KG1 (cell line): Measurements from ENCODE around the gene CDH23.
A peak's percentile ranks its signal among the peaks of the same experiment; 100 is the strongest.

ENCODE experiments used
- DNase-seq: peaks from one replicate; lab custom pipeline; 2025; lab: John Stamatoyannopoulos, UW

Gene CDH23

GRCh38 chr10:71623098-71623985 is 226.6 kb downstream of the CDH23 start:
- DNase-seq: peak; percentile 39

GRCh38 chr10:71623986-71624291 is 227.2 kb downstream of the CDH23 start:
- DNase-seq: no peak

GRCh38 chr10:71625445-71626175 is 228.9 kb downstream of the CDH23 start:
- DNase-seq: no peak

GRCh38 chr10:71627230-71627939 is 230.7 kb downstream of the CDH23 start:
- no peak for DNase-seq

GRCh38 chr10:71627956-71628355 is 231.2 kb downstream of the CDH23 start:
- no peak for DNase-seq

GRCh38 chr10:71629131-71629530 is 232.4 kb downstream of the CDH23 start:
- no peak for DNase-seq

GRCh38 chr10:71630168-71630567 is 233.4 kb downstream of the CDH23 start:
- no peak for DNase-seq

DNA sequence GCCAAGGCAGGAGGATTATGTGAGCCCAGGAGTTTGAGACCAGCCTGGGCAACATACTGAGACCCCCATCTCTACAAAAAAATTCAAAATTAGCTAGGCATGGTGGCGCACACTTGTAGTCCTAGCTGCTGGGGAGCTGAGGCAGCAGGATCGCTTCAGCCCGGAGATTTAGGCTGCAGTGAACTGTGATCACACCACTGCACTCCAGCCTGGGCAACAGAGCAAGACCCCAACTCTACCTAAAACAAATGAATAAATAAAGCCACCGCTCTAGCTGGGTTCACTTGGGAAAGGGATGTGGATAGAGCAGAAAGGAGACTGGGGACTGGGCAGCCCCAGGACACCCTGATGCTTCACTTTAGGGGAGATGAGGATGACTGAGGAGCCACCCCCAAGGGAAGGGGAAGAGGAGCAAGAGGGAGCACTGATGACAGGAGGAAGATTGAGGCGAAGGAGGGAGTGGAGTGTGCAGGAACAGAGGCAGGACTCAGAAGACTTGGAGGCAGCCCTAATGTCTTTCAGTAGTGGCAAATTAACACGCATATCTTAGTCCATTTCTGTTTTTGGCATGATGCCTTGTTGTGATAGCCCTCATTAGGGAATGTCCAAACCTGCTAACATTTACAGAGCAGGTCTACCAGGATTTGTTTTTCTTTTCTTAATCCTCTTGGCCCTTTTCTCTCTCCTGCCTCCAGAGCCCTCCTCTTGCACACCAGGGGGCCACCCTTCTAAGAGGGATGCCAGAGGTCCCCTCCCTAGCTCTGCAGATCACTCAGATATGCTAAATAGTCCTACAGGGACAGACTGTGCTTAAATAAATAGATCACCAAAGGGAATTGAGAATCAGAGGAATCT is 234.5 kb downstream of the CDH23 start:
- DNase-seq: no peak

- no peak for DNase-seq
Observed at GRCh38 chr10:71632200-71632820, 235.6 kb downstream of the CDH23 start.

DNA sequence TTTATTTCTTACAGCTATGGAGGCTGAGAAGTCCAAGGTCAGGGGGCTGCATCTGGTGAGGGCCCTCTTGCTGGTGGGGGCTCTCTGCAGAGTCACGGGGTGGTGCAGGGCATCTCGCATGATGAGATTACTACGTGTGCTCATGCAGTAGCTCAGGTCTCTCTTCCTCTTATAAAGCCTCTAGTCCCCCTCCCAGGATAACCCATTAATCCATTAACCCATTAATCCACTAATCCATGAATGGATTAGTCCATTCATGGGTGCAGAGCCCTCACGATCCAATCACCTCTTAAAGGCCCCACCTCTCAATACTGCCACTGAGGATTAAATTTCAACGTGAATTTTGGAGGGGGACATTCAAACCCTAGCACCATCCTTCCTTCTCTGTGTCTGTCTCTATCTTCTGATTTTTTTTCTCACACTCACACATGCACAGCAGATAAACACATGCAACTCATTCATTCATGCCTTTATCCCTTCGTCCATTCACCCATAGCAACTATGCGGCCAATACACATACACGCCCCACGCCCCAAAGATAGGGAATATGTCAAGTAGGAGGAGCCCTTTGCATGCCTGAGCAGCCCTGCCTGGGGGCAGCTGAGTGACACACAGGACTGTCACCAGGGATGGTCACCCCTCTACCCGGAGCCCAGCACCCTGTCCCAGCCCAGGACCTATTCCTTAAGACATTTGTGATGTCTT is 236.3 kb downstream of the CDH23 start:
- DNase-seq: no peak

- DNase-seq: no peak
Observed at GRCh38 chr10:71633920-71634319, 237.2 kb downstream of the CDH23 start.

- DNase-seq: no peak
Observed at GRCh38 chr10:71634531-71635164, 237.9 kb downstream of the CDH23 start.

- no peak for DNase-seq
Observed at GRCh38 chr10:71635251-71635866, 238.6 kb downstream of the CDH23 start.

DNA sequence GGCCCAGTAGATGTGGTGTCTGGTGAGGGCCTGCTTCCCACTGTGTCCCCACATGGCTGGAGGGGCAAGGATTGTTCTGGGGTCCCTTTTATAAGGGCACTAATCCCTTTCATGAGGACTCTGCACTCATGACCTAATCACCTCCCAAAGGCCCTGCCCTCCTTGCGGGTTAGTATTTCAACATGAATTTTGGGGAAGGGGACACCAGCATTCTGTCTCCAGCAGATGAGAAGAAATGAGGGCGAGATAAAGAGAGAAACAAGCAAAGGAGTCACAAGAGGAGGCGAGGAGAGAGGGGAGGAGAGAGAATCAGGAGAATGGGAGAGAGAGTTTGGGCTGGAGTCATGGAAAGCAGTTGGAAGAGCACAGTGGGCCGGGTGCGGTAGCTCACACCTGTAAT is 239.1 kb downstream of the CDH23 start:
- no peak for DNase-seq

DNA sequence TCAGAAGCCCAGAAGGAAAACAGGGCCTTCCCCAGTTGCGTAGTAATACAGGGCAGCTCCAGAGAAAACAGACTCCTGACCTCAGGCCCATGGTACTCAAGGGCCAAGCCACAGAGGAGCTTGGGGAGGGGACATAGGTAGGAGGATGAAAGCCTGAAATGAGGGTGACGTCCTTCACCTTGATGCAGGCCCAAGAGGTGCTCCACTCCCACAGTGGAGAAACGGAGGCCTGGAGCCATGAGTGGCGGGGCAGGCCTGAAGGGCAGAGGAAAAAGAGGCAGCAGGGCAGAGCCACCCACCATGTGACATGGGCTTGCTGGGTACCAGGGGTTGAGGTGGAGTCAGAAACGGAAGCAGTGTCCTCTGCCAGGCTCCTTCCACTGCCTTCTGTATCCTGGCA is 239.9 kb downstream of the CDH23 start:
- no peak for DNase-seq

GRCh38 chr10:71637305-71637704 is 240.6 kb downstream of the CDH23 start:
- no peak for DNase-seq

DNA sequence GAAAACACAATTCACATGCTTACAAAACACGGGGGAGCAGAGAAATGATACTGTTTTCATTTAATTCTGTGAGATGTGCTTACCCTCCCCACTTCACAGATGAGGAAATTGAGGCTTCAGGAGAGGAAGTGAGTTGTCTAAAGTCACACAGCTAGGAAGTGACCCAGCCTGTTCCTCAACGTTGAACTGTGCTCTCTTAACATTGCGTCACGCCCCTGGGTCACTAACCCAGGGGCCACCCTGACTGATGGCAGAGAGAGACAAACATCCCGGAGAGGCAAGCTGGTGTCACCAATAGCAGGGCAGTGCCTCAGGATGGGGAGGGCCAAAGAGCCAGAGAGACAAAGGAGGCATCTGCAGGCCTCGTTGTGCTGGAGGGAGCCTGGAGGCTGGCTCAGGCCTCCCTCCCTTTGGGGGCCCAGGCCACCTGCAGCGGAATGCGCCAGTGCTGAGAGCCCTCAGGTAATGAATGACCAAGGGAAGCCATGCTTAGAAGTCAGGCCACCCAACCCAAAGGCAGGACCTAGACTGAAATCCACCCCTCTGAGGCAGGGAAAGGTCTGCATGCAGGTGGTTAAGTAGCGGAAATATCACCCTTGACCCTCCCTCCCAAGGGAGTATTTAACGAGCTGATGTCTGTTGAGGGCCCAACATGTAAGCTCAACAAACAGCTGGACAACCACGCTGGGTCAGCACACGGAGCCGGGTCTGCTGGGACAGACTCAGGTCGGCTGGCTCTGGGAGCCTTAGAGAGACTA is 241.5 kb downstream of the CDH23 start:
- DNase-seq: peak; percentile 60

- no peak for DNase-seq
Observed at GRCh38 chr10:71638822-71639719, 242.4 kb downstream of the CDH23 start.
